B cell (primary cell): ENCODE measurements around the gene TEPSIN.

Source experiments
- CTCF ChIP-seq: fragments of 200-600 bp; IDR thresholded peaks from one replicate; pipeline ENCODE4 v1.8.0; 2022; ENCODE audit warnings: antibody characterized with exemption, mild to moderate bottlenecking
- EZH2 ChIP-seq: IDR thresholded peaks from 2 replicates; pipeline ENCODE4 v1.6.1; 2012; ENCODE audit warnings: borderline replicate concordance, low read depth, mild to moderate bottlenecking, moderate library complexity, low read length; ENCODE audit not compliant: insufficient read depth, poor library complexity, severe bottlenecking

GRCh38 chr17:81235822-81236740 is 2.8 kb downstream of the TEPSIN start:
- TF ChIP-seq CTCF: no peak
- no peak for TF ChIP-seq EZH2
